Measurements from ENCODE around the gene VSTM2B. TPM values are rescaled to one million over a fixed set of nuclear protein-coding genes. Genes with fewer than 3 reads are reported as not detected.

Gene VSTM2B
- total RNA-seq, 1 donor from 2014 or later: not detected

DNA sequence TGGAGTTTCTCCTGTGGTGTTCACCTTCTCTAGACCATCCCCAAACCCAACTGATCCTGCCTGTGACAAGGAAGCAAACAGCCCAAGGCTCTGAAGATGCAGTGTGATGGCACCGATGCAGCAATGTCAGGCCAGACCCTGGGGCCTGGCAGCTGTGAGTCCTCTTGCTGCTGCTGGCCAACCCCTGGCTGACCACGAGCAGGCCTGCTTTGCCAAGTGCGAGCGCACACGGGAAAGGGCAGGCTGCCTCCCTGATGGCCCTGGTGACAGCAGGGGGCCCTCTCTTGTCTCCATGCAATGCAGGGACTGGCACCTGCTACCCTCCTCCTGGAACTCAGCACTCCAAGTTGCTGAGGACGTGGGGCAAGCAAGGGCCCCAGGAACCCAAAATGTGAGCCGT, 5.4 kb upstream of the VSTM2B start:
- H2AFZ ChIP-seq (replicated peaks): no peak overlapping the region

DNA sequence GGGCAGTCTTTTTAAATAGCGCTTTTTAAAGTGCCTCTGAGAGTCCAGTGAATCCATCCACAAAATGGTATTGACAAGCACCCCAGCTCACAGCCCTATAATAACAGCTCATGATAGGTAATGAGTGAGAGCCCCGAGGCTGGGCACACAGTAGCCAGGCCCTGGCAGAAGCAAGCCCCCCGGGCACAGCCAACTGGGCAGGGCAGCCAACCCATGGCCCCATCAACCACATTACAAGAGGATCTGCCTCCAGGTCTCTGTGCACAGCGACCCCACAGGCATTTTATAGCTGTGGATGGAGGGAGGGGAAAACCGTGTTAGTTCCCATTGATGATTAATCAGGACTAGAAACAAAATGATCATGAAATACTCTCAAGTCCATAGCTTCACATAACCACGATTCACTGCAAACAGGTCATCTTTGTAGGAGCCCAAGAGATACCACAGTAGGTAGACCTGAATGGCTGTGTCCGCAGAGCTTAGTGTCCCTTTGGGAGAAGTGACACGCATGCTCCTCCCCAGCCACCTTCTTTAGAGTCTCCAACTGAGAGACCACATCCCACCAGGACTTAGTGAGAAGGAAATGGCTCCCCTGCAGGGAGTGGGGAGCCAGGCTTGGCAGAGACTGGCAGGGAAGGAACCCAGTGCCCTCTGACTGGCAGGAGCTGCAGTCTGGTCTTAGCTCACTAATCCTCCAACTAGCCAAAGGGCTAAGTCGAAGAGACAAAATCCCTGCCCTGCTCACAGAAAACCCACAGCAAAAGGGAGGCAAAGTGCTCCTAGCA, 4.3 kb upstream of the VSTM2B start:
- Histone ChIP-seq H3K4me2 (no peak overlapping the region), H3K27me3 (peaks cover 71% of the 10 kb centered on the region), H2AFZ (replicated peaks) (no peak overlapping the region), H3K4me1 (peaks cover 10% of the 10 kb centered on the region), H3K79me2 (ENCODE audit: low read depth) (no peaks in the 10 kb centered on the region), H3K36me3 (no peaks in the 10 kb centered on the region), H3K4me3 (no peak overlapping the region), H3K9ac (no peak overlapping the region), H3K9me3 (ENCODE audit: low read depth) (no peaks in the 10 kb centered on the region), H4K20me1 (ENCODE audit: low read depth) (peaks cover 17% of the 10 kb centered on the region), H3K27ac (no peak overlapping the region), H3F3A (ENCODE audit: low read depth) (peaks cover 11% of the 10 kb centered on the region)
- no peak for DNase-seq (ENCODE audit: low spot score)
- H3K4me3 Mint-ChIP-seq: no peak overlapping the region
- no peaks in the 10 kb centered on the region for H3K36me3 Mint-ChIP-seq
- TF ChIP-seq EZH2 (IDR thresholded peaks at IDR 0.05): no peak
- no peak for TF ChIP-seq EZH2phosphoT487 (IDR thresholded peaks at IDR 0.05)
- TF ChIP-seq CTCF (IDR thresholded peaks at IDR 0.05): no peak
- no peak overlapping the region for H3K27ac Mint-ChIP-seq
- H3K4me1 Mint-ChIP-seq: no peaks in the 10 kb centered on the region
- H3K9me3 Mint-ChIP-seq: no peaks in the 10 kb centered on the region
- peaks cover 31% of the 10 kb centered on the region for H3K27me3 Mint-ChIP-seq (ENCODE audit: insufficient read depth, low read depth)

More for the DNA sequence above, 5.4 kb upstream of the VSTM2B start:
- Histone ChIP-seq H3K4me2 (no peak overlapping the region), H3K9ac (no peak overlapping the region), H3K27me3 (peaks cover 60% of the 10 kb centered on the region), H3K4me3 (no peak overlapping the region), H3K79me2 (ENCODE audit: low read depth) (no peaks in the 10 kb centered on the region), H4K20me1 (ENCODE audit: low read depth) (peaks cover 12% of the 10 kb centered on the region), H3F3A (ENCODE audit: low read depth) (peaks cover 11% of the 10 kb centered on the region), H3K9me3 (ENCODE audit: low read depth) (no peaks in the 10 kb centered on the region), H3K4me1 (peaks cover 9% of the 10 kb centered on the region), H3K27ac (no peak overlapping the region), H3K36me3 (no peaks in the 10 kb centered on the region)
- Mint-ChIP-seq H3K27me3 (ENCODE audit: insufficient read depth, low read depth) (peaks cover 29% of the 10 kb centered on the region), H3K27ac (no peak overlapping the region), H3K4me3 (no peak overlapping the region), H3K36me3 (no peaks in the 10 kb centered on the region), H3K4me1 (no peaks in the 10 kb centered on the region), H3K9me3 (no peaks in the 10 kb centered on the region)
- DNase-seq (ENCODE audit: low spot score): no peak
- TF ChIP-seq EZH2 (IDR thresholded peaks at IDR 0.05) (no peak), CTCF (IDR thresholded peaks at IDR 0.05) (no peak), EZH2phosphoT487 (IDR thresholded peaks at IDR 0.05) (no peak)

- no peak overlapping the region for H3K4me3 ChIP-seq
- peaks cover 10% of the 10 kb centered on the region for H3K4me1 Mint-ChIP-seq
- H4K20me1 ChIP-seq (ENCODE audit: low read depth): peaks cover 28% of the 10 kb centered on the region
- no peak overlapping the region for H3K4me3 Mint-ChIP-seq
- no peak overlapping the region for H2AFZ ChIP-seq (replicated peaks)
- peaks cover 88% of the 10 kb centered on the region for H3K27me3 ChIP-seq
- H3K9ac ChIP-seq: no peak overlapping the region
- H3K36me3 ChIP-seq: no peaks in the 10 kb centered on the region
- no peak overlapping the region for H3K4me2 ChIP-seq
- H3K9me3 Mint-ChIP-seq: no peaks in the 10 kb centered on the region
- peaks cover 18% of the 10 kb centered on the region for H3F3A ChIP-seq (ENCODE audit: low read depth)
- no peak overlapping the region for H3K27ac Mint-ChIP-seq
- H3K27me3 Mint-ChIP-seq (ENCODE audit: insufficient read depth, low read depth): peaks cover 44% of the 10 kb centered on the region
- no peak for DNase-seq (ENCODE audit: low spot score)
- H3K9me3 ChIP-seq (ENCODE audit: low read depth): no peaks in the 10 kb centered on the region
- no peaks in the 10 kb centered on the region for H3K79me2 ChIP-seq (ENCODE audit: low read depth)
- peaks cover 20% of the 10 kb centered on the region for H3K4me1 ChIP-seq
- no peak for TF ChIP-seq EZH2phosphoT487 (IDR thresholded peaks at IDR 0.05)
- no peak for TF ChIP-seq EZH2 (IDR thresholded peaks at IDR 0.05)
- TF ChIP-seq CTCF (IDR thresholded peaks at IDR 0.05): no peak
- H3K36me3 Mint-ChIP-seq: no peaks in the 10 kb centered on the region
- H3K27ac ChIP-seq: no peak overlapping the region
Observed at GRCh38 chr19:29523568-29523967, 2.2 kb upstream of the VSTM2B start.
